IPS-15b (cell line): ENCODE measurements around the gene IGF2BP2.

Source experiments
- H3K27me3 ChIP-seq: one replicate; pipeline ENCODE4 v1.6.1; 2013; ENCODE audit warnings: low read length; ENCODE audit not compliant: control insufficient read depth, insufficient read depth
- H3K36me3 ChIP-seq: one replicate; pipeline ENCODE4 v1.6.1; 2013; ENCODE audit warnings: low read length; ENCODE audit not compliant: control insufficient read depth, insufficient read depth
- H3K4me1 ChIP-seq: one replicate; pipeline ENCODE4 v1.6.1; 2013; ENCODE audit warnings: mild to moderate bottlenecking, low read length; ENCODE audit not compliant: control insufficient read depth, insufficient read depth
- H3K4me3 ChIP-seq: one replicate; pipeline ENCODE4 v1.5.1; 2013; ENCODE audit warnings: low read depth, low read length
- H3K9ac ChIP-seq: one replicate; pipeline ENCODE4 v1.6.1; 2013; ENCODE audit warnings: low read depth, mild to moderate bottlenecking, low read length
- H3K9me3 ChIP-seq: one replicate; pipeline ENCODE4 v1.6.1; 2013; ENCODE audit warnings: mild to moderate bottlenecking, low read length; ENCODE audit not compliant: control insufficient read depth, insufficient read depth

IGF2BP2 gene

DNA sequence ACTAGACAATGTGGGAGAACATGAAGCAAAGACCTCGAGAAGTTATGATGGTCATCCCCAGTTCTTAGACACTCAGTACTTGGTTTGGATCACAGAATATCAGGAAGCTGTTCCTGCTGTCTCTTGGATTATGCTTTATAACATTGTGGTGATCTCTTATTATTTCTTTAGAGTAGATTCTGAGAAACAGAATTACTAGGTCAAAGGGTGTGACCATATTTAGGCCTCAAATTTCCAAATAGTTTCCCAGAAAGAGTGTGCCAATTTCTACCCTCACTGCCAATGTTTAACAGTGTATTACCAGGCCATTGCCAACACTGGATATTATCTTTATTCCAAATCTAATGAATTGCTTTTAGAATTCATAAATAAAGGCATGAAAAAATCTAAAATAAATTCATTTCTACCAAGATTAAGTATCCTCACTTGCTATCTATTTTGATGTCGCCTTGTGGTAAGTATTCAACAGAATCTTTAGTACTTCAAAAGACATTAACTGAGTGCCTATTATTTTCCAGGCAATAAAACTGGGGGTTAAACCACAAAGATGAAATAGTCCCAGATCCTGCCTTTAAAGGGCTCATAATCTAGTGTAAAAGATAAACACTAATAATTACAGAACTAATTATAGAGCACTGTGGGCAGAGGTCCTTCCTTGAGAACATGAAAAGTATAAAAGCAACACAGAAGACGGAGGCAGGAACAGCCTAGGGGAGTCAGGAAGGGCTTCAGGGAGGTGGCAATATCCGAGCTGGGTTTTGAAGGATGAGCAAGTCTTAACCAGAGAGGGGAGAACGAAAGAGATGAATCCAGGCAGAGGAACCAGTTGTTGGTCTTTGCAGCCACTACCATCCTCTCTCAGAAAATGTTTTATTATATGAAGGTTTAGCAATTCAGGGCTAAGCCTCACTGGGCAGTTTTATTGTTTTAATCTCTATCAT lies 86.8 kb downstream of the IGF2BP2 start:
- Histone ChIP-seq H3K27me3 (no peaks in the 10 kb centered on the region), H3K4me1 (peaks cover 9% of the 10 kb centered on the region), H3K4me3 (no peak overlapping the region), H3K9ac (no peak overlapping the region), H3K36me3 (no peaks in the 10 kb centered on the region), H3K9me3 (no peaks in the 10 kb centered on the region)

DNA sequence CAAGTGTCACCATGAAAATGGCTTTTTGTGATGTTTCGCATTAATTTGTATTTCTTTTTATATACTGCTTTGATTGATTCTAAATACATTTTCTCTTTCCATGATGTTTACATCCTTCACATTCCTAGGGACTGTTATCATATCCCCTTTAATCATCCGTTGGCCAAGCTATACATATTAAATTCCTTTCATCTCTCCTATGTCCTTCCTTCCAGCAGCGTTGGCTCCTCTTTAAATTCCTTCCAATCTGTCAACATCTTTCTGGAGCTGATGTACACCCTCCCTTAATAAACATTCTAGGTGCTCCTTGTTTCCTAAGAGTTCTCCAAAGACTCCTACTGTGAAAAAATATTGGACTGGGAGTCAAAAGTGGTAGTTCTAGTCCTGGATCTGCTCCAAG lies 87.8 kb downstream of the IGF2BP2 start:
- Histone ChIP-seq H3K9ac (no peak overlapping the region), H3K4me3 (no peak overlapping the region), H3K27me3 (no peaks in the 10 kb centered on the region), H3K9me3 (no peaks in the 10 kb centered on the region), H3K36me3 (no peaks in the 10 kb centered on the region), H3K4me1 (peaks cover 15% of the 10 kb centered on the region)

- Histone ChIP-seq H3K4me1 (peaks cover 13% of the 10 kb centered on the region), H3K27me3 (no peaks in the 10 kb centered on the region), H3K9me3 (no peaks in the 10 kb centered on the region), H3K9ac (no peak overlapping the region), H3K4me3 (no peak overlapping the region), H3K36me3 (no peaks in the 10 kb centered on the region)
These were observed 90.1 kb downstream of the IGF2BP2 start for GRCh38 chr3:185734725-185735096.

DNA sequence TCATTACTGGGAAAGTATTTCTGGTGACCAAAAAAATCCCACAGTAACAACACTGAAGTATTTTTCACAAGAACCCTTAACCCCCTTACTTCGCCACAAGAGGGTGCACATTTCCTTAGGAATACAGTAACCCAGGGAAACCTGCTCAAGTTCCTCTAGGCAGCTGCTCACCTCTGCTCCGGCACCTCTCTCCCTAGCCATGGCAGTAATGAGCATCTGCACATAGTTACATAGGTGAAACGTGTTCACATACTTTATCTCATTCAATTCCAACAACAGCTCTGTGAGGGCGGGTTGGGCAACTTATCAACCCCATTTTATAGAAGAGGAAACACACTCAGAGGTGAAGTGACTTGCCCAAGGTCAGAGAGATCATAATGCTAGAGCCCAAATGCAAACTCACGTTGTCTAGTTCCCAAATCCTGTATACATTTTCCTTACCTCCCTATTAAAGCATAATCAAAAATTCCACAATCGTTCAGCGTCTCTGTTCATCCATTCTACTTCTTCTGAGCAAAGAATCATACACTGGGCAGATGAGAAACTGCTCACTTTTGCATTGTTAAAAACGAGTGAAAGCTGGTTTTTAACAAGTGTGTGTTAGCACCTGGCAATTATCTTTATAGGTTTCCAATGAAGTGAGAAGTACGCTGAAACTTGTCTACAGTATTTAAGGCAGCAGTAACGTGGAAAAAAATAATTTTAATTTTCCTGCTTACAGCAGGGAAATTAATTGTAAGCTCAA lies 90.7 kb downstream of the IGF2BP2 start:
- no peak overlapping the region for H3K9ac ChIP-seq
- H3K4me3 ChIP-seq, result no peak overlapping the region
- H3K4me1 ChIP-seq, result peaks cover 13% of the 10 kb centered on the region
- H3K27me3 ChIP-seq, result no peaks in the 10 kb centered on the region
- H3K36me3 ChIP-seq, result no peaks in the 10 kb centered on the region
- H3K9me3 ChIP-seq, result no peaks in the 10 kb centered on the region

DNA sequence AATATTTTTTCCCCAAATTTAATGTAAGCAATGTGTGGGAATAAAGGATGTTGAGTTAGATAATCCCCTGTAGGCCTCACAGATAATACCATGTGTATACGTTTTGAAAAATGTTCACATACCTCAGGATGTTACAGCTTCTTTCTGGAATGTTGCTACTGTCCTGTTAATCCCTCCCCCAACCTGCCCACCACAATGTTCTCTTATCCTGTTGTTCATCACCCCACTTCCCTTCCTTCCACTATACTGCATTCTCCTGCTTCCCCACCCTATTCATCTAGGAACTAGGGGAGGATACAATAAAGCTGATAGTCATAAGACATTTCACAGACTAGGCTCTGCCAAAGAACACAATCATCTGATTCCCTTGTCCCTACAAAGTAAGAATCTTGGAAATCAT lies 92.1 kb downstream of the IGF2BP2 start:
- no peak overlapping the region for H3K4me3 ChIP-seq
- H3K4me1 ChIP-seq, result peaks cover 14% of the 10 kb centered on the region
- H3K9me3 ChIP-seq, result no peaks in the 10 kb centered on the region
- H3K36me3 ChIP-seq, result no peaks in the 10 kb centered on the region
- H3K9ac ChIP-seq, result no peak overlapping the region
- no peaks in the 10 kb centered on the region for H3K27me3 ChIP-seq

DNA sequence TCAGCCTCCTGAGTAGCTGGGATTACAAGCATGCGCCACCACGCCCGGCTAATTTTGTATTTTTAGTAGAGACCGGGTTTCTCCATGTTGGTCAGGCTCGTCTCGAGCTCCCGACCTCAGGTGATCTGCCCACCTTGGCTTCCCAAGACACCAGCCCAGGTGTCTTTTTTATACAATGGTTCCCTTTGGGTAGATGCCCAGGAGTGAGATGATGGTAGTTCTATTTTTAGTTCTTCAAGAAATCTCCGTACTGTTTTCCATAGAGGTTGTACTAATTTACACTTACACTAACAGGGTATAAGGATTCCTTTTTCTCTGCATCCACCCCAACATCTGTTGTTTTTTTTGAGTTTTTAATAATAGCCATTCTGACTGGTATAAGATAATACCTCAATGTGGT lies 94.3 kb downstream of the IGF2BP2 start:
- Histone ChIP-seq H3K4me1 (peaks cover 22% of the 10 kb centered on the region), H3K36me3 (no peaks in the 10 kb centered on the region), H3K27me3 (no peaks in the 10 kb centered on the region)

GRCh38 chr3:185729337-185730055 lies 95.3 kb downstream of the IGF2BP2 start:
- H3K36me3 ChIP-seq, result no peaks in the 10 kb centered on the region
- peaks cover 28% of the 10 kb centered on the region for H3K4me1 ChIP-seq
- H3K9ac ChIP-seq, result no peak overlapping the region
- H3K4me3 ChIP-seq, result no peak overlapping the region
- no peaks in the 10 kb centered on the region for H3K27me3 ChIP-seq
- H3K9me3 ChIP-seq, result no peaks in the 10 kb centered on the region

More for the DNA sequence above, 94.3 kb downstream of the IGF2BP2 start:
- H3K9me3 ChIP-seq, result no peaks in the 10 kb centered on the region
- no peak overlapping the region for H3K9ac ChIP-seq
- H3K4me3 ChIP-seq, result no peak overlapping the region

- Histone ChIP-seq H3K4me1 (peaks cover 24% of the 10 kb centered on the region), H3K9me3 (no peaks in the 10 kb centered on the region), H3K36me3 (no peaks in the 10 kb centered on the region), H3K27me3 (no peaks in the 10 kb centered on the region), H3K9ac (no peak overlapping the region), H3K4me3 (no peak overlapping the region)
These were observed 96.1 kb downstream of the IGF2BP2 start for GRCh38 chr3:185728630-185729336.

DNA sequence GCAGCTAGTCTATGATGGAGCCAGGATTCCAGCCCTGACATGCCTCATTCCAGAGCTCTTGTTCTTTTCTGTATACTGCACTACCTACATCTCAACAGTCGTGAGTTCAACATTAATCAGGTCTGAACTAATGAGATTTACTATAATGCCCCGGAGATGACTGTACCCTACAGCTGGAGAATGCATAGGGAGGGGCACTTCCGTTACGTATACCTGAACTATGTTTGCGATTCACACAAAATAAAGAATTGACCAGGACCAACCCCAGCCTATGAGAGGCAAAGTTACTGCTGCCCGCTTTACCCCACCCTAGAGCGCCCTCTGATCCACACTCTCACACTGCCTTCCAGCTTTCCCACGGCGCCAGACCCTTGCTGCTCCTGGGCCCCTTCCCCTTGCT lies 97.0 kb downstream of the IGF2BP2 start:
- no peaks in the 10 kb centered on the region for H3K9me3 ChIP-seq
- no peak overlapping the region for H3K4me3 ChIP-seq
- H3K4me1 ChIP-seq, result peaks cover 23% of the 10 kb centered on the region
- H3K27me3 ChIP-seq, result no peaks in the 10 kb centered on the region
- no peaks in the 10 kb centered on the region for H3K36me3 ChIP-seq
- H3K9ac ChIP-seq, result no peak overlapping the region

- no peaks in the 10 kb centered on the region for H3K27me3 ChIP-seq
- no peaks in the 10 kb centered on the region for H3K9me3 ChIP-seq
- H3K4me1 ChIP-seq, result peaks cover 17% of the 10 kb centered on the region
- no peak overlapping the region for H3K9ac ChIP-seq
- H3K36me3 ChIP-seq, result no peaks in the 10 kb centered on the region
- no peak overlapping the region for H3K4me3 ChIP-seq
These were observed 98.4 kb downstream of the IGF2BP2 start for GRCh38 chr3:185726254-185726967.

GRCh38 chr3:185724761-185725160 lies 100.1 kb downstream of the IGF2BP2 start:
- Histone ChIP-seq H3K9ac (no peak overlapping the region), H3K36me3 (no peaks in the 10 kb centered on the region), H3K27me3 (no peaks in the 10 kb centered on the region), H3K4me3 (no peak overlapping the region), H3K4me1 (peaks cover 17% of the 10 kb centered on the region), H3K9me3 (no peaks in the 10 kb centered on the region)
